Endothelial cell (in vitro differentiated cells): Measurements from ENCODE around the gene FBN2. TPM values are rescaled to one million over a fixed set of nuclear protein-coding genes. Genes with fewer than 3 reads are reported as not detected.

Experiments
- DNase-seq: peaks from one replicate; pipeline ENCODE4 v3.0.0; 2021; ENCODE audit warnings: low spot score
- H3K27ac Mint-ChIP-seq: one replicate; pipeline ENCODE4 v1.8.0; 2021; ENCODE audit warnings: mixed read lengths, inconsistent platforms; ENCODE audit not compliant: unreplicated experiment
- H3K27me3 Mint-ChIP-seq: one replicate; pipeline ENCODE4 v1.8.0; 2021; ENCODE audit warnings: mild to moderate bottlenecking, moderate library complexity, mixed read lengths, inconsistent platforms; ENCODE audit not compliant: unreplicated experiment
- H3K36me3 Mint-ChIP-seq: one replicate; pipeline ENCODE4 v1.8.0; 2021; ENCODE audit warnings: mild to moderate bottlenecking, low read depth, mixed read lengths, inconsistent platforms; ENCODE audit not compliant: unreplicated experiment
- H3K4me1 Mint-ChIP-seq: one replicate; pipeline ENCODE4 v1.8.0; 2021; ENCODE audit warnings: mild to moderate bottlenecking, mixed read lengths, inconsistent platforms; ENCODE audit not compliant: unreplicated experiment
- H3K4me3 Mint-ChIP-seq: one replicate; pipeline ENCODE4 v1.8.0; 2021; ENCODE audit warnings: mild to moderate bottlenecking, mixed read lengths, inconsistent platforms; ENCODE audit not compliant: unreplicated experiment
- H3K9me3 Mint-ChIP-seq: one replicate; pipeline ENCODE4 v1.8.0; 2021; ENCODE audit warnings: mixed read lengths, inconsistent platforms; ENCODE audit not compliant: unreplicated experiment
- total RNA-seq: library from RNA; stranded (reverse); fragmentation: NEBNext Ultra II Directional; extraction: Animal tissue kit (Norgen Biotek cat#: 25700); gene quantifications from one replicate; pipeline ENCODE4 v1.2.1, GENCODE V29; 2021; ENCODE audit not compliant: unreplicated experiment
- TF ChIP-seq, protein P1 (sequence below): fragments of 200-600 bp; sonication (generic); IDR thresholded peaks from one replicate; pipeline ENCODE4 v1.5.0; 2021; ENCODE audit warnings: antibody characterized with exemption; ENCODE audit not compliant: unreplicated experiment

Gene FBN2
- total RNA-seq, 1 donor from 2014 or later = 106 TPM

GRCh38 chr5:128287740-128288139, 250.3 kb downstream of the FBN2 start:
- Mint-ChIP-seq H3K4me3 (no peak overlapping the region), H3K4me1 (no peaks in the 10 kb centered on the region), H3K27me3 (no peaks in the 10 kb centered on the region), H3K9me3 (no peaks in the 10 kb centered on the region), H3K27ac (no peak overlapping the region), H3K36me3 (peaks cover 35% of the 10 kb centered on the region)
- TF ChIP-seq, protein P1, sequence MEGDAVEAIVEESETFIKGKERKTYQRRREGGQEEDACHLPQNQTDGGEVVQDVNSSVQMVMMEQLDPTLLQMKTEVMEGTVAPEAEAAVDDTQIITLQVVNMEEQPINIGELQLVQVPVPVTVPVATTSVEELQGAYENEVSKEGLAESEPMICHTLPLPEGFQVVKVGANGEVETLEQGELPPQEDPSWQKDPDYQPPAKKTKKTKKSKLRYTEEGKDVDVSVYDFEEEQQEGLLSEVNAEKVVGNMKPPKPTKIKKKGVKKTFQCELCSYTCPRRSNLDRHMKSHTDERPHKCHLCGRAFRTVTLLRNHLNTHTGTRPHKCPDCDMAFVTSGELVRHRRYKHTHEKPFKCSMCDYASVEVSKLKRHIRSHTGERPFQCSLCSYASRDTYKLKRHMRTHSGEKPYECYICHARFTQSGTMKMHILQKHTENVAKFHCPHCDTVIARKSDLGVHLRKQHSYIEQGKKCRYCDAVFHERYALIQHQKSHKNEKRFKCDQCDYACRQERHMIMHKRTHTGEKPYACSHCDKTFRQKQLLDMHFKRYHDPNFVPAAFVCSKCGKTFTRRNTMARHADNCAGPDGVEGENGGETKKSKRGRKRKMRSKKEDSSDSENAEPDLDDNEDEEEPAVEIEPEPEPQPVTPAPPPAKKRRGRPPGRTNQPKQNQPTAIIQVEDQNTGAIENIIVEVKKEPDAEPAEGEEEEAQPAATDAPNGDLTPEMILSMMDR = no peak
- no peak for DNase-seq

DNA sequence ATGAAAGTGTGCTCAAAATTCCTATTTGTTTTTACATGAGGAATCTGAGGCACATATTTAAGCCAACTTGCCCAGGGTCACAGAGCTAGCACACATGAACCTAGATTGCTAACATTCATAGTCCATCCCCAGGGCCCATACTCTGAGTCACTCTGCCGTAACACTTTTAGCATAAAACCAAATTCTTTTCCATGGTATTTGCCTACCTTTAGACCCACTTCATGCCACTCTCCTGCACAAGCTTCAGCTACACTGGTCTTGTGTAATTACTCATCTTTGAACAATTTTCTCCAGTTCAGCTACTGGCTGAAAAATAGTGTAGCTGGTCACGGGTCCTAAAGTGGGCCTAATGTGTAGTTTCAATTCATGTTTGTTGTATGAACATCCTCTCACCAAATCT, 253.8 kb downstream of the FBN2 start:
- Mint-ChIP-seq H3K4me1 (no peaks in the 10 kb centered on the region), H3K27me3 (no peaks in the 10 kb centered on the region), H3K4me3 (no peak overlapping the region), H3K36me3 (peaks cover 22% of the 10 kb centered on the region), H3K27ac (no peak overlapping the region), H3K9me3 (no peaks in the 10 kb centered on the region)
- TF ChIP-seq, protein P1 = no peak
- no peak for DNase-seq

GRCh38 chr5:128279345-128279744, 258.7 kb downstream of the FBN2 start:
- Mint-ChIP-seq H3K4me3 (no peak overlapping the region), H3K36me3 (peaks cover 4% of the 10 kb centered on the region), H3K27ac (no peak overlapping the region), H3K9me3 (no peaks in the 10 kb centered on the region), H3K27me3 (no peaks in the 10 kb centered on the region), H3K4me1 (no peaks in the 10 kb centered on the region)
- TF ChIP-seq, protein P1 = no peak
- DNase-seq = no peak

- peaks cover 4% of the 10 kb centered on the region for H3K36me3 Mint-ChIP-seq
- no peak overlapping the region for H3K27ac Mint-ChIP-seq
- DNase-seq = no peak
- H3K4me1 Mint-ChIP-seq = no peaks in the 10 kb centered on the region
- no peaks in the 10 kb centered on the region for H3K9me3 Mint-ChIP-seq
- TF ChIP-seq, protein P1 = no peak
- H3K27me3 Mint-ChIP-seq = no peaks in the 10 kb centered on the region
- no peak overlapping the region for H3K4me3 Mint-ChIP-seq
These were observed 261.4 kb downstream of the FBN2 start for GRCh38 chr5:128276537-128277216.

- TF ChIP-seq, protein P1 = no peak
- Mint-ChIP-seq H3K4me1 (no peaks in the 10 kb centered on the region), H3K27ac (no peak overlapping the region), H3K9me3 (no peaks in the 10 kb centered on the region), H3K36me3 (peaks cover 4% of the 10 kb centered on the region), H3K27me3 (no peaks in the 10 kb centered on the region), H3K4me3 (no peak overlapping the region)
- DNase-seq = no peak
These were observed 263.6 kb downstream of the FBN2 start for GRCh38 chr5:128274441-128274840.
